ENCODE results near the gene FAM216B. TPM values are rescaled to one million over a fixed set of nuclear protein-coding genes. Genes with fewer than 3 reads are reported as not detected.

FAM216B gene
- total RNA-seq, 2 experiments from 2014 or later = not detected

DNA sequence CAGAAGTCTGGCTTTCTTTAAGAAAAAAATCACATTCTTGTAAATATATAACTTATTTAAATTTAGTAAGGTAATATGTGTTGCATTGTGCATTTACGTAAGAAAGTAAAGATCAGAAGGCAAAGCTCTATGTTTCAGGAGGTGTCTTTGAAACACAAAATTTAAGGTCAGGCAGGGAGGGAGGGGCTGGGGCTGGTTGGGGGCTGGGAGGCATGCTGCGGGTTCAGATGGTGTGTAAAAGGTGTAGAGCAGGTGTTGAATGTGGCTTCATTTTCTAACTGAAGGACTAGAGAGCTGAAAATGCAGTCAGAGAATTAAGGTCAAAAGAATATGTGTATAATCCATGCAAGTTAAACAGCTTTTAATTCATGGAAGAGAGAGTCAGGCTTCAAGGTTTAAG lies 14.3 kb downstream of the FAM216B start:
- H3K36me3 Mint-ChIP-seq = no peaks in the 10 kb centered on the region
- no peak overlapping the region for H3K27ac Mint-ChIP-seq
- peaks cover 8% of the 10 kb centered on the region for H3K9me3 Mint-ChIP-seq
- DNase-seq (no peak), ATAC-seq (ENCODE audit: low read depth) (no peak)
- H3K27me3 Mint-ChIP-seq = peaks cover 24% of the 10 kb centered on the region
- H3K4me3 Mint-ChIP-seq = no peak overlapping the region
- H3K4me1 Mint-ChIP-seq = no peaks in the 10 kb centered on the region
- POLR2A ChIA-PET = no interaction called here

GRCh38 chr13:42796747-42797356 lies 15.5 kb downstream of the FAM216B start:
- Mint-ChIP-seq H3K4me3 (no peak overlapping the region), H3K36me3 (no peaks in the 10 kb centered on the region), H3K27ac (no peak overlapping the region), H3K4me1 (no peaks in the 10 kb centered on the region), H3K9me3 (peaks cover 8% of the 10 kb centered on the region), H3K27me3 (peaks cover 27% of the 10 kb centered on the region)
- DNase-seq (no peak), ATAC-seq (ENCODE audit: low read depth) (no peak)
- POLR2A ChIA-PET = no interaction called here

GRCh38 chr13:42798118-42798517 lies 16.7 kb downstream of the FAM216B start:
- Mint-ChIP-seq H3K27me3 (peaks cover 23% of the 10 kb centered on the region), H3K4me3 (no peak overlapping the region), H3K36me3 (no peaks in the 10 kb centered on the region), H3K27ac (no peak overlapping the region), H3K9me3 (peaks cover 4% of the 10 kb centered on the region), H3K4me1 (no peaks in the 10 kb centered on the region)
- ATAC-seq (ENCODE audit: low read depth) (no peak), DNase-seq (no peak)
- POLR2A ChIA-PET = no interaction called here

DNA sequence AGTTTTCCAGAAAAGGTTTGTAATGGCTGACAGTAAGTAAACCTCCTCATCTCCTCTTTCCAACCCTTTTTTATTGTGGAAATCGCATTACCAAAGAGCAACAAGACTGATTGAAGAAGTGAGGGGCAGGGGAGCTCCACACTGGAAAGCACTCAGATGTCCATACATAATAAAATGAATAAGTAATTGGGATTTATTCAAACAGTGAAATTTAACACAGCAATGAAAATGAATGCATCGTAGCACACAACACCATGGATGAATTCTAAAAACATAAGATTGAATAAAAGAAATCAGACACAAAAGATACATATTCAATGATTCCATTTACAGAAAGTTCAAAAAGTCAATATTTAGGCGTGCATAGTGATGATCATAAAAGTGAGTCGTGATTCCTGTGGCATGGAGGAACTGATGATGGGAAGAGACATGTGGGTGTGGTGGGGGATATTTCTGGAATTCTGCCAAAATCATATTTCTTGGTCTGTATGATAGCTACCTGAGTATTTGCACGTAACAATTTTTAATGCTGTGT lies 18.8 kb downstream of the FAM216B start:
- POLR2A ChIA-PET = interaction anchor here (1.1 kb wide), 1 partner anchor 79 kb away, joined by 7 read pairs; no protein-coding TSS in a partner anchor
- Mint-ChIP-seq H3K27ac (no peak overlapping the region), H3K27me3 (peaks cover 18% of the 10 kb centered on the region), H3K4me3 (no peak overlapping the region), H3K4me1 (no peaks in the 10 kb centered on the region), H3K9me3 (peaks cover 2% of the 10 kb centered on the region), H3K36me3 (no peaks in the 10 kb centered on the region)
- no peak for ATAC-seq (ENCODE audit: low read depth)
- DNase-seq = no peak

GRCh38 chr13:42803563-42804204 lies 22.3 kb downstream of the FAM216B start:
- no peak for DNase-seq
- H3K36me3 Mint-ChIP-seq = no peaks in the 10 kb centered on the region
- POLR2A ChIA-PET = no interaction called here
- H3K9me3 Mint-ChIP-seq = peaks cover 2% of the 10 kb centered on the region
- H3K4me3 Mint-ChIP-seq = no peak overlapping the region
- H3K27me3 Mint-ChIP-seq = peaks cover 10% of the 10 kb centered on the region
- ATAC-seq (ENCODE audit: low read depth) = no peak
- H3K4me1 Mint-ChIP-seq = peaks cover 5% of the 10 kb centered on the region
- H3K27ac Mint-ChIP-seq = no peak overlapping the region

- peaks cover 8% of the 10 kb centered on the region for H3K27me3 Mint-ChIP-seq
- peaks cover 2% of the 10 kb centered on the region for H3K9me3 Mint-ChIP-seq
- H3K27ac Mint-ChIP-seq = no peak overlapping the region
- no peak for DNase-seq
- H3K4me3 Mint-ChIP-seq = no peak overlapping the region
- H3K36me3 Mint-ChIP-seq = no peaks in the 10 kb centered on the region
- H3K4me1 Mint-ChIP-seq = peaks cover 5% of the 10 kb centered on the region
- ATAC-seq (ENCODE audit: low read depth) = peak; percentile 27
- POLR2A ChIA-PET = no interaction called here
Measured at GRCh38 chr13:42804244-42804874, 23.0 kb downstream of the FAM216B start.

- H3K36me3 Mint-ChIP-seq = peaks cover 2% of the 10 kb centered on the region
- H3K9me3 Mint-ChIP-seq = no peaks in the 10 kb centered on the region
- H3K4me3 Mint-ChIP-seq = no peak overlapping the region
- peak; percentile 86 for ATAC-seq (ENCODE audit: low read depth)
- H3K4me1 Mint-ChIP-seq = peaks cover 5% of the 10 kb centered on the region
- POLR2A ChIA-PET = no interaction called here
- DNase-seq = peak; percentile 45
- H3K27ac Mint-ChIP-seq = no peak overlapping the region
- H3K27me3 Mint-ChIP-seq = peaks cover 8% of the 10 kb centered on the region
Measured at GRCh38 chr13:42807241-42807640, 25.9 kb downstream of the FAM216B start.

DNA sequence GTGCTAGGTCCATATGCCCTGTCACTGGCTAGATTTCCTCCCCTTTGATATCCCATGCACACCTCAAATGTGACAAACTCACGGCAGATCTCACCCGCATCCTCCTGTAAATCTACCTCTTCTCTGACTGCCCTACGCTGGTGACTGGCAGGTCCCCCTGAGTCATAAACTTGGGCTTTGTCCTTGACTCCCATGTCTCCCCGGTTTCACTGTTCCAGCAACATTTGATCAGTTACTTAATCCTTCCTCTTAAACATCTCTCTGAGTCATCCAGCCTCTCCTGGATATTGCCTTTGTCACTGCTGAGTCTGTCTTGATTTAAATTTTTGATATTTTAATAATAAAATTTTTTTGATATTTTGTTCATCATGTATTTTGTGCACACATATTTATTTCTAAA lies 26.5 kb downstream of the FAM216B start:
- H3K36me3 Mint-ChIP-seq = peaks cover 2% of the 10 kb centered on the region
- H3K9me3 Mint-ChIP-seq = no peaks in the 10 kb centered on the region
- POLR2A ChIA-PET = no interaction called here
- H3K4me1 Mint-ChIP-seq = peaks cover 5% of the 10 kb centered on the region
- H3K27ac Mint-ChIP-seq = no peak overlapping the region
- peaks cover 10% of the 10 kb centered on the region for H3K27me3 Mint-ChIP-seq
- DNase-seq = no peak
- no peak for ATAC-seq (ENCODE audit: low read depth)
- no peak overlapping the region for H3K4me3 Mint-ChIP-seq

DNA sequence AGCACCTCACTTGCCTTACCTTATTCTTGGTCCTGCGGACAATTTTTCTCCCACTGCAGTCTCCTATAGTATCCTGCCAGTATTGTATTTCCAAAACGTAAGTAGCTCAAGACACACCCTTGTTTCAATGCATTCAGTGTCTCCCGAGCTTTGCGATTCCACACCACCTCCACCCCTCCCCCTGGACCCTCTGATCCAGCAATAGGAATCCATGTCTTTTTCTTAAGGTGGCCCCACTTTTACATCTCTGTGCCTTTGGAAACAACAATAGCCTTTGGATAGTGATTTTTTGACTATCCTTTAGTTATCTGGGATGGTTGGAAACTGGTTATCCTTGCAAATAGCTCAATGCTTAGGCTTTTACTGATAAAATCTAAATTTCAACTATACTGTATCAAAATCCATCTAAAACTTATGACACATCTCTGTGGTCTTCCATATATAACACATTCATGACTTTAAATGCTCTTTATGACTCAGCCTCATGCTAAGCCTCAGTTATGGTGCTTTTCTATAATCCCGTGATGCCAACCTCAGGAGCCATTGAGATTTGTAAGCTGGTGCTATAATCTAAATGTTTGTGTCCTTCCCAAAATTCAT lies 27.1 kb downstream of the FAM216B start:
- no peak overlapping the region for H3K27ac Mint-ChIP-seq

DNA sequence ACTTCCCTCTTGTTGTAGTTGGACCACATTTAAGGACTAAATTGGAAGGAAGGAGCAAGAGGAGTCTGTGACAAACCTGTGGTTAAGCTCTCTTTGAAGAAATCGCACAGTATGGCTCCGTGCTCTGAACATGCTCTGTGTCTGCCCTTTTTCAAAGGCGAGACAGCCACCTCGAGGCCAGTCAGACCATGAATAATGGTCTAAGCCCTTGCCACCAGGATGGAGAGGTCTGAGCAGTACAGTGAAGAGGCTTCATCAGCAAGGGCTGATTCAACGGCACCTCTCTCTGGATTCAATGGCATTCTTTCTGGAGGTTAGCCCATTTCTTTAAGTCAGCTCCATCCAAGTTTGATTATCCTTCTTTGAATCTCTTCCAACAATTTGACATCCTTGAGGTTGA lies 30.9 kb downstream of the FAM216B start:
- H3K27me3 Mint-ChIP-seq = peaks cover 27% of the 10 kb centered on the region
- H3K9me3 Mint-ChIP-seq = no peaks in the 10 kb centered on the region
- no peak overlapping the region for H3K4me3 Mint-ChIP-seq
- POLR2A ChIA-PET = no interaction called here
- no peak overlapping the region for H3K27ac Mint-ChIP-seq
- peaks cover 5% of the 10 kb centered on the region for H3K4me1 Mint-ChIP-seq
- H3K36me3 Mint-ChIP-seq = peaks cover 2% of the 10 kb centered on the region
- DNase-seq (no peak), ATAC-seq (ENCODE audit: low read depth) (no peak)

More for the DNA sequence above, 27.1 kb downstream of the FAM216B start:
- ATAC-seq (ENCODE audit: low read depth) (no peak), DNase-seq (no peak)
- Mint-ChIP-seq H3K4me1 (peaks cover 5% of the 10 kb centered on the region), H3K9me3 (no peaks in the 10 kb centered on the region), H3K27me3 (peaks cover 13% of the 10 kb centered on the region), H3K4me3 (no peak overlapping the region), H3K36me3 (peaks cover 2% of the 10 kb centered on the region)
- POLR2A ChIA-PET = no interaction called here

DNA sequence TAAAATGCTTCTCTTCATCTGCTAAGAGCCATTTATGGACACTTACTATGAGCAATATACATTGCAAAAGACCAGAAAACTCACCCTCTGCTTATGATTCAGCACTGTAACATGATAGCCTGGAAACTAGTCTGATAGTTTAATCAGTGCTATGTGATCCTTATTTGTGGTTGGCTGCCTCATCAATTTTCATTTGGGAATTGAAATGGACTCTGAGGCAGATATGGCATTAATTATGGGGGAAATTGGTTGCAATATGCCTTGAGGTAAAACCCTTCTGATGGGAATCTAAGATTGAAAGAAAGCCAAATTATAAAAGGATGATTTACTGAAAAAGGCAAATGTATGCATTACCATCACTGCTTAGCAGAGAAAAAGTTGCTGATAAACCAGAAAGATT lies 33.5 kb downstream of the FAM216B start:
- H3K4me1 Mint-ChIP-seq = no peaks in the 10 kb centered on the region
- peaks cover 4% of the 10 kb centered on the region for H3K36me3 Mint-ChIP-seq
- POLR2A ChIA-PET = no interaction called here
- no peak for ATAC-seq (ENCODE audit: low read depth)
- peaks cover 7% of the 10 kb centered on the region for H3K9me3 Mint-ChIP-seq
- no peak overlapping the region for H3K27ac Mint-ChIP-seq
- no peak overlapping the region for H3K4me3 Mint-ChIP-seq
- DNase-seq = no peak
- peaks cover 31% of the 10 kb centered on the region for H3K27me3 Mint-ChIP-seq

DNA sequence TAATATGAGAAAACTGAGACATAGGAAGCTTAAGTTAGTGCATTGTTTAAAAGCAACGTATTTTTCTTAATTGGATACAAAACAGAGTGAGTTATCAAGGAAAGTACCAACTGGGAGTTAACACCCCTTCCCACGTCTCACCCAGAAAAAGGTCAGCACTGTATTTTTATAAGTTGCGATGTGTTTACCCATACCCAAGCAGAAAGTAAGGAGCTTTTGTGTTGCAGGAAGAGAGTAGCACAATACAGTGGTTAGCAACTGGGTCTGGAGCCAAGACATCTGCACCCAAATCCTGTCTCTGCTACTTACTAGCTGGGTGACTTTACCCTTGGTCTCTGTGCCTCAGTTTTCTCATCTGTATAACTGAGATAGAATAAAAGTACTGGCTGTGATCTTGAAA lies 34.3 kb downstream of the FAM216B start:
- DNase-seq = no peak
- no peak for ATAC-seq (ENCODE audit: low read depth)
- no peaks in the 10 kb centered on the region for H3K4me1 Mint-ChIP-seq
- peaks cover 7% of the 10 kb centered on the region for H3K9me3 Mint-ChIP-seq
- no peak overlapping the region for H3K27ac Mint-ChIP-seq
- H3K36me3 Mint-ChIP-seq = peaks cover 4% of the 10 kb centered on the region
- no peak overlapping the region for H3K4me3 Mint-ChIP-seq
- H3K27me3 Mint-ChIP-seq = peaks cover 38% of the 10 kb centered on the region
- POLR2A ChIA-PET = no interaction called here

DNA sequence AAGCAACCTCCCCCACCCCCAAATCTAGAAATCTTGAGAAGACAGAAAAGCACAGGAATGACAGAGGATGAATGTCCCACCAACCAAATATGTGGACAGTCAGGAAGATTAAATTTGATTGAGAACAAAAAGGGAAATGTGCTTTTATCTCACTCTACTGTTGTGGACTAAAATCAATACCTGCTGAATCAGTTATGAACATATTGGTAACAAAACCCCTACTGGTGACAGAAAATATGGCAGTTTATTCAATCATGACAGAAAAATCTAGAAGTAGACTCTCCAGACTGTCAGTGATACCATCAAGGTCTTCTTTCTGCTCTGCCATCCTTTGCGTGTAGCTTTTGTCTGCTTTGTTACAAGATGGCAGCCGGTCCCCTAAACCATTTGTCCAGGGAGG lies 35.2 kb downstream of the FAM216B start:
- ATAC-seq (ENCODE audit: low read depth) = no peak
- H3K9me3 Mint-ChIP-seq = peaks cover 7% of the 10 kb centered on the region
- POLR2A ChIA-PET = no interaction called here
- H3K27ac Mint-ChIP-seq = no peak overlapping the region
- DNase-seq = no peak
- no peak overlapping the region for H3K4me3 Mint-ChIP-seq
- H3K27me3 Mint-ChIP-seq = peaks cover 38% of the 10 kb centered on the region
- H3K4me1 Mint-ChIP-seq = no peaks in the 10 kb centered on the region
- peaks cover 3% of the 10 kb centered on the region for H3K36me3 Mint-ChIP-seq

Data from activated naive CD8-positive, alpha-beta T cell treated with anti-CD3 and anti-CD28 coated beads, Interleukin-2, amount 10 ng/mL, durations not matched to agents 7 days and 5 days (primary cell).